Lower leg skin (tissue), 3 donors: Measurements from ENCODE around the gene C1orf50.

Experiments
- CTCF ChIP-seq, 3 donors: fragments of 450-650 bp; IDR thresholded peaks; one replicate each; pipeline ENCODE4 v1.5.1; 2016; ENCODE audit warnings: antibody characterized with exemption in 3 of 3, mild to moderate bottlenecking in 3 of 3, moderate library complexity in 2 of 3
- POLR2A ChIP-seq, 2 donors: fragments of 450-650 bp; IDR thresholded peaks; one replicate each; pipeline ENCODE4 v1.6.1; 2016 to 2017; ENCODE audit warnings: antibody characterized with exemption in 2 of 2, mild to moderate bottlenecking in 1 of 2, moderate library complexity in 1 of 2

- TF ChIP-seq POLR2A (IDR thresholded peaks at IDR 0.05) (no peak), CTCF (IDR thresholded peaks at IDR 0.05) (no peak)
Observed at GRCh38 chr1:42784946-42785693, 18.1 kb downstream of the C1orf50 start, which contains the start of gene TMEM269.
